Measurements from ENCODE around the gene CFAP58.

CFAP58 gene

DNA sequence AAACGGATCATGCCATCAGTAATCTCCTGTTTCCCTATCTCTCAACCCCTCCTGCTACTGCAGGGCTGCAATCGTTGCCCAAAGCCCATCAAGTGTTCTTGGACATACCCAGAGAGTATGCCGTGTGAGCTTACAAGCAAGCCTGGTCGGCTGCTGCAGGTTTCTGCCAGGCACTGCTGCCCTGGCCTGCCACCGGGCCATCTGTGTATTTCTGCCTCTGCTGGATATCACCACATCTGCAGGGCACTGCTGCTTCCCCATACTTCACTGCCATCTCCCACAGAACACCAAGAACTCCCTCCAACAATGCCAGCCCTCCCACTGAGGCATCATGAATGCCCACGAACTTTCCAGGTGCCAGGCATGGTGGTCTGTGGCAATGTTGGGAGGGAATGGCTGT, 149.3 kb downstream of the CFAP58 start:
- Mint-ChIP-seq H3K4me3 (no peak overlapping the region), H3K4me1 (no peaks in the 10 kb centered on the region), H3K36me3 (ENCODE audit: low read depth) (no peaks in the 10 kb centered on the region), H3K27ac (no peak overlapping the region), H3K27me3 (ENCODE audit: low read depth) (peaks cover 15% of the 10 kb centered on the region), H3K9me3 (no peaks in the 10 kb centered on the region)
- TF ChIP-seq, protein P1, sequence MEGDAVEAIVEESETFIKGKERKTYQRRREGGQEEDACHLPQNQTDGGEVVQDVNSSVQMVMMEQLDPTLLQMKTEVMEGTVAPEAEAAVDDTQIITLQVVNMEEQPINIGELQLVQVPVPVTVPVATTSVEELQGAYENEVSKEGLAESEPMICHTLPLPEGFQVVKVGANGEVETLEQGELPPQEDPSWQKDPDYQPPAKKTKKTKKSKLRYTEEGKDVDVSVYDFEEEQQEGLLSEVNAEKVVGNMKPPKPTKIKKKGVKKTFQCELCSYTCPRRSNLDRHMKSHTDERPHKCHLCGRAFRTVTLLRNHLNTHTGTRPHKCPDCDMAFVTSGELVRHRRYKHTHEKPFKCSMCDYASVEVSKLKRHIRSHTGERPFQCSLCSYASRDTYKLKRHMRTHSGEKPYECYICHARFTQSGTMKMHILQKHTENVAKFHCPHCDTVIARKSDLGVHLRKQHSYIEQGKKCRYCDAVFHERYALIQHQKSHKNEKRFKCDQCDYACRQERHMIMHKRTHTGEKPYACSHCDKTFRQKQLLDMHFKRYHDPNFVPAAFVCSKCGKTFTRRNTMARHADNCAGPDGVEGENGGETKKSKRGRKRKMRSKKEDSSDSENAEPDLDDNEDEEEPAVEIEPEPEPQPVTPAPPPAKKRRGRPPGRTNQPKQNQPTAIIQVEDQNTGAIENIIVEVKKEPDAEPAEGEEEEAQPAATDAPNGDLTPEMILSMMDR (IDR thresholded peaks at IDR 0.05; ENCODE audit: unreplicated experiment in 3 of 3): no peak

All from nephron (organoid).